Common myeloid progenitor, CD34-positive (primary cell): Measurements from ENCODE around the gene SSRP1.

Source experiments
- CTCF ChIA-PET: fragments of 350-600 bp; sonication (Branson Sonifier 250); formaldehyde crosslinking; loops from one replicate; lab custom pipeline; 2021; ENCODE audit warnings: antibody characterized with exemption; lab: Charles Lee
- POLR2A ChIA-PET: fragments of 350-600 bp; sonication (Branson Sonifier 250); formaldehyde crosslinking; loops from one replicate; lab custom pipeline; 2021; ENCODE audit warnings: antibody characterized with exemption; lab: Charles Lee
- DNase-seq, 3 donors: peaks; one replicate each; pipeline versions ENCODE4 v3.0.0 to v3.0.0-alpha.2; 2013
- H3K27ac ChIP-seq, 2 experiments: 1 replicate in 1 of 2; 2 replicates in 1 of 2; pipeline ENCODE4 v1.7.0; 2013; ENCODE audit warnings: inconsistent platforms in 2 of 2, low read length in 2 of 2, mild to moderate bottlenecking in 2 of 2, low read depth in 1 of 2, moderate library complexity in 1 of 2; ENCODE audit not compliant: severe bottlenecking in 2 of 2, insufficient read depth in 1 of 2, poor library complexity in 1 of 2
- H3K27me3 ChIP-seq, 5 experiments: replicated peaks in 2 of 5; 1 replicate in 3 of 5; 2 replicates in 2 of 5; pipeline versions ENCODE4 v1.6.1 to v1.7.0; 2013; ENCODE audit warnings: low read length in 4 of 5, mild to moderate bottlenecking in 2 of 5, moderate library complexity in 2 of 5, inconsistent platforms in 1 of 5; ENCODE audit not compliant: insufficient read depth in 5 of 5, control insufficient read depth in 4 of 5
- H3K36me3 ChIP-seq, 4 experiments: 1 replicate in 2 of 4; 2 replicates in 2 of 4; pipeline versions ENCODE4 v1.6.1 to v1.7.0; 2013; ENCODE audit warnings: low read length in 3 of 4, control low read depth in 1 of 4, mild to moderate bottlenecking in 1 of 4; ENCODE audit not compliant: control insufficient read depth in 4 of 4, insufficient read depth in 4 of 4
- H3K4me1 ChIP-seq, 4 experiments: 1 replicate in 3 of 4; 2 replicates in 1 of 4; pipeline versions ENCODE4 v1.6.1 to v1.7.1; 2013; ENCODE audit warnings: low read length in 3 of 4, mild to moderate bottlenecking in 3 of 4, control low read depth in 1 of 4, inconsistent platforms in 1 of 4, moderate library complexity in 1 of 4; ENCODE audit not compliant: control insufficient read depth in 4 of 4, insufficient read depth in 4 of 4; ENCODE audit errors: control extremely low read depth in 1 of 4
- H3K4me3 ChIP-seq, 7 experiments: 1 replicate in 4 of 7; 2 replicates in 3 of 7; pipeline versions ENCODE4 v1.5.1 to v1.7.0; 2013; ENCODE audit warnings: mild to moderate bottlenecking in 7 of 7, low read length in 6 of 7, moderate library complexity in 6 of 7, inconsistent platforms in 2 of 7, low read depth in 2 of 7, control low read depth in 1 of 7; ENCODE audit not compliant: insufficient read depth in 4 of 7, control insufficient read depth in 1 of 7; ENCODE audit errors: extremely low read depth in 1 of 7
- H3K9me3 ChIP-seq, 5 experiments: 1 replicate in 4 of 5; 2 replicates in 1 of 5; pipeline versions ENCODE4 v1.6.1 to v1.7.1; 2013; ENCODE audit warnings: low read length in 4 of 5, mild to moderate bottlenecking in 2 of 5, inconsistent platforms in 1 of 5, low read depth in 1 of 5, moderate library complexity in 1 of 5; ENCODE audit not compliant: control insufficient read depth in 4 of 5, insufficient read depth in 2 of 5; ENCODE audit errors: control extremely low read depth in 1 of 5
- WGBS: methylation state at CpG from one replicate; pipeline ENCODE4 v1.1.5; 2013; ENCODE audit not compliant: insufficient coverage; 5-methylcytosine and 5-hydroxymethylcytosine counted together

The SSRP1 gene

DNA sequence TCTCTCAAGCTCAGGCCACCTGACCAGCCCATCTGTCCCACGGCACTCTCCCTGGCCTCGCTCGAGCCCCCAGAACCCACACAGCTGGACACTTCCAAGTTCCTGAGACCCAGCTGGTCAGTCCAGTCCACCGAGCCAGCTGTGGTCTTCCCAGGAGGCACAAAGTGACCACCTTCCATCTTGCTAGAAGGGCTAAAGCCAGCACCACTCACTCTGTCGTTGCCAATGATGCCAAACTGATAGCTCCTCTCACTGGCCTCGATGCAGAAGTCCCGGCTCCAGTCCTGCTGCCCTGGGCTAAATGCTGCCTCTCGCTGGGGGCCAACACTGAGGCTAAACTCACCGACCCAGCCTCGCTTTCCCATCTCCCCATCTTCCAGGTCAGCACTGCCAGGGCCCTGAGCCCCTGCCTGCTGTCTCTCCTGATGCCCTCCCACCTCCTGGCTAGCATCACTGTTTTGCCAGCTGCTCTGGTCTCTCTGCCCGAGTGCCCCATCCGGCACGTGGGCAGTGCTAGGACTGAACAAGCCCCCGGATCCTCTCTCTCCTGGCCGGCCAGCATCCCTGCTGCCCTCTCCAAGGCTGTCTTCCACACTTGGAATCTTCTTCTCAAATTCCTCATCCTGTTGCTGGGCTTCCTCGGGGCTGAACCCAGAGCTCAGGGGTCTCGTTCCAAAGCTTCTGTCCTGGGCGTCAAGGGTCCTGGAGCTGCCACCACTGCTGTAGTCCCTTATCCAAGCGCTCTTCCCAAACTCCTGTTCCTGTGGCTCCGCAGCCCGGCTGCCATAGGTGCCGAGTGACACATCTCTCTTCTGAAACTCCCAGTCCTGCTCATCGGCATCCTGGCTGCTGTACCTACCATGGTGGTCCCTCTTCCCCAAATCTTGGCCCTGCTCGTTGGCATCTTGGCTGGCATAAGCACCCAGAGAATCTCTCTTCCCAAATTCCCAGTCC, 26.3 kb downstream of the SSRP1 start:
- Histone ChIP-seq H3K36me3 (peaks cover 0 to 31% (median 6%) of the 10 kb centered on the region in 4 experiments), H3K27me3 (no peaks in the 10 kb centered on the region), H3K4me1 (peaks cover 3 to 28% (median 17%) of the 10 kb centered on the region in 4 experiments), H3K4me3 (no peak overlapping the region), H3K9me3 (no peaks in the 10 kb centered on the region), H3K27ac (no peak overlapping the region)
- 97% methylated on average over 24 of the region's 24 CpGs for WGBS
- no peak for DNase-seq
- CTCF ChIA-PET, result no interaction called here
- POLR2A ChIA-PET, result no interaction called here

DNA sequence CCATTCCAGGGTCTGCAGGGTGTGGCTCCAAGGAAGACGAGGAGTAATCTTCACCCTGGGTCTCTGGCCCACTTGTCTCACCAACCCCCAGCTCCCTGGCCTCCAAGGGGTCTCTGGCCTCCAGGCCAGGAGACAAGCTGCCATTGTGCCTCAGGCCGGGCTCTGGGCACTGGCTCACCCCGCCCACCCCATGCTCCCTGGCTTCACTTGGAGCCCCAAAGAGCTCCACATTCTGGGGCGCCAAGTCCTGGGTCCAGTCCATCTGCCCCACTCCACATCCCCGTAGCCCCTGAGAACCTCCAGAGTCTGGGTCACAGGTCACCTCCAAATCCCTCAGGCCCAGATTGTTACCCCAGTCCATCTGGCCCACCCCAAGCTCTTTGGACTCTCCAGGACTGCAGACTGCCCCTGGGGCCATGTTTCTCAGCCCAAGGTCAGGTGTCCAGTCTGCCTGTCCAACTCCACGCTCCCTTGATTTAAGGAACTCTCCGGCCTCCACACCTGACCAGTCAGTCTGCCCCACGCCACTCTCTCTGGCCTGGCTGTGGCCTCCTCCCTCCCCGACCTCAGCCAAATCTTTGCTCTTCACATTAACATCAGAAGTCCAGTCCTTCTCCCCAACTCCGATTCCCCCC, 27.1 kb downstream of the SSRP1 start:
- POLR2A ChIA-PET, result no interaction called here
- no peaks in the 10 kb centered on the region for H3K9me3 ChIP-seq
- CTCF ChIA-PET, result interaction anchor here (1.5 kb wide), 1 partner anchor 31 kb away, joined by 4 read pairs; no protein-coding TSS in a partner anchor
- H3K4me3 ChIP-seq, result no peak overlapping the region
- WGBS, result 98% methylated on average over 9 of the region's 10 CpGs
- H3K27ac ChIP-seq, result no peak overlapping the region
- peaks cover 3 to 28% (median 17%) of the 10 kb centered on the region in 4 experiments for H3K4me1 ChIP-seq
- peaks cover 0 to 24% (median 3%) of the 10 kb centered on the region in 4 experiments for H3K36me3 ChIP-seq
- H3K27me3 ChIP-seq, result no peaks in the 10 kb centered on the region
- DNase-seq, result no peak

DNA sequence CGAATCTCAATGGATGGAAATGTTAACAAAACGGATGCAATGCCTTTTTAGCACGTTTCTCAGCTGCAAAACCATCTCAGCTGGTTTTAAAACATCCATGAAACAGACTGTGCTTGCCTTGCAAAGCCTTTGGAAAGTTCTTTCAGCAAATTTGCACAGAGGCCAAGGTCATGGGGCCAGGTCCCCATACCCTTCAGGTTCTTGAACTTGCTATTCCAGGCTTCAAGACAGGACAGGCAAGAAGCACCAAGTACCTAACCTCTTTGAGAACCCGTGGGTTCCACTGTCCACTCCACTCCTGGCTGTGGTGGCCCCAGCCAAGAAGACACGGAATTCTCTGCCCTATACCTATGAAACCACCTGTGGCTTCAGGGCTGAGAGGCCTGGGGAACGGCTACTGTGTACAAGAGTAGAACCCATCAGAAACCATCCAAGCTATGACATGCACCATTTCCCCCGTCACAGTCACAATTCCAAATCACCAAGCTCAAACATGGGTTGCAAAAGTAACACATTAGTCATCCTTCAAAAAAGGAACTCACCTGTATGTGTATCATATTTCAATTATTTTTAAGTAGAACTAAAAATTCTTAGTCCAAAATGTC, 27.9 kb downstream of the SSRP1 start:
- ChIA-PET POLR2A (no interaction called here), CTCF (interaction anchor here (1.5 kb wide), 1 partner anchor 31 kb away, joined by 4 read pairs; no protein-coding TSS in a partner anchor)
- DNase-seq, result no peak
- no peaks in the 10 kb centered on the region for H3K27me3 ChIP-seq
- H3K9me3 ChIP-seq, result no peaks in the 10 kb centered on the region
- H3K36me3 ChIP-seq, result peaks cover 0 to 17% (median 0%) of the 10 kb centered on the region in 4 experiments
- H3K27ac ChIP-seq, result no peak overlapping the region
- WGBS, result 97% methylated on average over 7 of the region's 7 CpGs
- H3K4me3 ChIP-seq, result no peak overlapping the region
- peaks cover 3 to 28% (median 17%) of the 10 kb centered on the region in 4 experiments for H3K4me1 ChIP-seq

DNA sequence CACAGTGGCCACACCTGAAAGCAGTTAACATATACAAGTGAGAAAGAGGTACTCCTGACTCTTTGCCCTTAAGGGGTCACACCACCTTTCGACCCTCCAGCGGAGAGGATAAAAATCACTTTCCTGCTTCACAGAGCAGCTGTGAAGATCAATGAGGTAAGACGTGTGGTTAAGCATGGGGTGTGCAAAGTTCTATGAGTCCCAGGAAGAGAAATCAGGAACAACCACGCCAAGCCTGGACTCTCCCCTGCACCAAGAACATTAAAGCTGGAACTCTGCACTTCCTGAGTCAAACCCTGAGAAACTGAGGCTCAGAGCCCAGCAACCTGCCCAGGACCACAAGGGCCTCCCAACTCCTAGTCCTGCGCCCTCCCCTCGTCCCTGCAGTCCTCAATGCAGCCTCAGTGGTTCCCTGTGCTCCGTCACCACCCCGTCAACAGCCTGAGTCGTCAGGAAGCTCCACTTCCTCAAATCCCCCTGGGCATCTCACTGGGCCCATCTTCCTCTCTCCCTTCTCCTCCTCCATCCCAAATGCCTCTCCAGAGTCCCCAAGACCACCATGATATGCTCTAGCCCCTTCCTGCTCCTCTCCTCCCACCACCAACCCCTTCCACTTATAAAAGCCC, 28.6 kb downstream of the SSRP1 start:
- Histone ChIP-seq H3K36me3 (peaks cover 0 to 16% (median 2%) of the 10 kb centered on the region in 4 experiments), H3K27ac (no peak overlapping the region)

DNA sequence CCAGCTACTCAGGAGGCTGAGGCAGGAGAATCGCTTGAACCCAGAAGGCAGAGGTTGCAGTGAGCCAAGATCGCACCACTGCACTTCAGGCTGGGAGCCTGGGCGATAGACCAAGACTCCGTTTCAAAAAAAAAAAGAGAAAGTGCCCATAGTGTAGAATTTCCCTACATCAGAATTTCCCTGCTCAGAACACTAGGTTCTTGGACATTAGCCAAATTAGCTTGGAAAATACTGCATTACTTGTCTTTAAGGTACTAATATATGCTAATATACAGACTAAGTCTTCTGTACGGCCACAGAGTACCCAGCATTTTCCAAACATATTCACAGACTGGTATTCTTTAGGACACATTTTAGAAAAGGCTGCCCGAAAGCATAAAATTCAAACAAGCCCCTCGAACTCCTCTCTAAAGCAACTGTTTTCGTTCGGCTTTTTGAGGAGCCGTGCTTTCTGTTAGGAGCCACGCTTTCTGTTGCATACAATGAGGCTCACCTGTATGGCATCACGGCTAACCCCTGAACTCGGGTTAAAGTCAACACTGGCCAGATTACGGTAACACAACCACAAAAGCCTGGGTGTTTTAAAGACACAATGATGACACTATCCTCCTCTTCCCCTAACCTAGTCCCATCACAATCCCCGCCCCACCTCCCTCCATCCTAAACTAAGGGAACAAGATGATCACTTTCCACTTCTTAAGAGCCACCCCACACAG, 29.4 kb downstream of the SSRP1 start:
- ChIA-PET CTCF (interaction anchor here (0.6 kb wide), 1 partner anchor 35 kb away, joined by 3 read pairs; no protein-coding TSS in a partner anchor), POLR2A (no interaction called here)
- H3K4me1 ChIP-seq, result peaks cover 0 to 18% (median 8%) of the 10 kb centered on the region in 4 experiments
- H3K4me3 ChIP-seq, result no peak overlapping the region
- no peak overlapping the region for H3K27ac ChIP-seq
- no peaks in the 10 kb centered on the region for H3K9me3 ChIP-seq
- H3K27me3 ChIP-seq, result no peaks in the 10 kb centered on the region
- peaks cover 0 to 23% (median 6%) of the 10 kb centered on the region in 4 experiments for H3K36me3 ChIP-seq
- DNase-seq, result no peak
- WGBS, result 97% methylated on average over 13 of the region's 15 CpGs

More for the DNA sequence above, 28.6 kb downstream of the SSRP1 start:
- 65% methylated on average over 8 of the region's 9 CpGs for WGBS
- no peak overlapping the region for H3K4me3 ChIP-seq
- no peaks in the 10 kb centered on the region for H3K9me3 ChIP-seq
- no peak for DNase-seq
- H3K4me1 ChIP-seq, result peaks cover 3 to 25% (median 15%) of the 10 kb centered on the region in 4 experiments
- no peaks in the 10 kb centered on the region for H3K27me3 ChIP-seq
- ChIA-PET POLR2A (no interaction called here), CTCF (interaction anchor here (1.5 kb wide), 1 partner anchor 30 kb away, joined by 4 read pairs; no protein-coding TSS in a partner anchor)

DNA sequence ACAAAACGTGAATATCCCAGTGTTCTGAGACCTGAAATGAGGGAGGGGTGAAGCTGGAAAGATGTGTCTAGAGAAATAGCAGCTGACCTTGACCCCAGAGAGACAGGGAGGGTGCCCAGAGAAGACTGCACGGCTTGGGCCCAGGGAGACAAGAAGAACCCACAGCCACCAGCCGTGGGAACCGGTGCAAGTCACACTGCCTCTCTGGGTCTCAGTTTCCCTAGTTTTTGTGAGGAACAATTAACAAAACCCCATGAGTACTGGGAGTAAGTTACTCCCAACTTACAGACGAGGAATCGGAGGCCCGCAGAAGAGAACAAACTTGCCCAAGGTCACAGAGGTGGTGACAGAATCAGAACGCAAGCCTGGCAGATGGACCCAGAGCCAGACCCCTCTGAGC, 30.2 kb downstream of the SSRP1 start:
- 94% methylated on average over 8 of the region's 8 CpGs for WGBS
- H3K27ac ChIP-seq, result no peak overlapping the region
- no peak for DNase-seq
- H3K9me3 ChIP-seq, result no peaks in the 10 kb centered on the region
- H3K27me3 ChIP-seq, result no peaks in the 10 kb centered on the region
- H3K36me3 ChIP-seq, result peaks cover 2 to 31% (median 11%) of the 10 kb centered on the region in 4 experiments
- H3K4me1 ChIP-seq, result peaks cover 0 to 11% (median 1%) of the 10 kb centered on the region in 4 experiments
- POLR2A ChIA-PET, result no interaction called here
- CTCF ChIA-PET, result interaction anchor here (1.5 kb wide), 1 partner anchor 8 kb away, joined by 3 read pairs; no protein-coding TSS in a partner anchor
- H3K4me3 ChIP-seq, result no peak overlapping the region
